HEK293 (cell line): ENCODE data around the gene BRF1.

Experiments
- CTCF ChIA-PET: fragments of 350-600 bp; formaldehyde crosslinking; extraction: SDS; loops from one replicate; lab custom pipeline; 2021; ENCODE audit warnings: antibody characterized with exemption; lab: Yijun Ruan, JAX
- POLR2A ChIA-PET: fragments of 300-600 bp; formaldehyde crosslinking; extraction: SDS; loops from one replicate; lab custom pipeline; 2020; ENCODE audit warnings: antibody characterized with exemption, inconsistent platforms; lab: Yijun Ruan, JAX
- H3K27ac ChIP-seq: fragments of 200-500 bp; sonication (Bioruptor generic); 2 replicates; pipeline ENCODE4 v1.5.1; 2014; ENCODE audit warnings: low read depth, low read length, control low read depth, inconsistent platforms; ENCODE audit errors: extremely low read depth
- H3K36me3 ChIP-seq, 2 experiments: fragments of 200-500 bp in 1 of 2; sonication (Bioruptor generic) in 1 of 2; 1 replicate in 1 of 2; 2 replicates in 1 of 2; pipeline ENCODE4 v1.5.1; 2014 to 2017; ENCODE audit warnings: inconsistent platforms in 2 of 2, low read length in 2 of 2; ENCODE audit not compliant: control insufficient read depth in 2 of 2, insufficient read depth in 1 of 2
- H3K4me1 ChIP-seq: fragments of 200-500 bp; sonication (Bioruptor generic); 2 replicates; pipeline ENCODE4 v1.5.1; 2014; ENCODE audit warnings: mild to moderate bottlenecking, low read length, inconsistent platforms; ENCODE audit not compliant: control insufficient read depth, insufficient read depth
- H3K4me3 ChIP-seq: 2 replicates; pipeline ENCODE4 v1.5.1; 2011; ENCODE audit warnings: low read depth, mild to moderate bottlenecking, control low read depth, low read length, moderate library complexity
- H3K9me3 ChIP-seq: fragments of 200-500 bp; sonication (Bioruptor generic); 2 replicates; pipeline ENCODE4 v1.5.1; 2014; ENCODE audit warnings: low read depth, low read length, inconsistent platforms; ENCODE audit not compliant: control insufficient read depth, insufficient read depth
- GFI1B ChIP-seq: fragments of 450-650 bp; formaldehyde crosslinking; IDR thresholded peaks from 2 replicates; pipeline ENCODE4 v1.5.1; 2016; ENCODE audit warnings: missing biosample characterization, missing genetic modification characterization
- HIC1 ChIP-seq: fragments of 450-650 bp; formaldehyde crosslinking; IDR thresholded peaks from 2 replicates; pipeline ENCODE4 v1.5.1; 2016; ENCODE audit warnings: missing biosample characterization, missing genetic modification characterization
- KLF10 ChIP-seq: fragments of 450-650 bp; IDR thresholded peaks from 2 replicates; pipeline ENCODE4 v1.5.1; 2018; ENCODE audit warnings: missing biosample characterization, mild to moderate bottlenecking, missing genetic modification characterization
- OVOL3 ChIP-seq: fragments of 450-650 bp; formaldehyde crosslinking; IDR thresholded peaks from 2 replicates; pipeline ENCODE4 v1.5.1; 2016; ENCODE audit warnings: missing biosample characterization, missing genetic modification characterization
- PBX3 ChIP-seq: sonication (generic); formaldehyde crosslinking; IDR thresholded peaks from 2 replicates; pipeline ENCODE4 v1.8.1; 2022; ENCODE audit warnings: mild to moderate bottlenecking, moderate library complexity, missing genetic modification reagents
- RBAK ChIP-seq: fragments of 450-650 bp; formaldehyde crosslinking; IDR thresholded peaks from 2 replicates; pipeline ENCODE4 v1.5.1; 2016; ENCODE audit warnings: missing biosample characterization, missing genetic modification characterization
- SETDB1 ChIP-seq: IDR thresholded peaks from one replicate; pipeline ENCODE4 v1.6.1; 2017; ENCODE audit warnings: mild to moderate bottlenecking, low read length, moderate library complexity, mixed read lengths; ENCODE audit not compliant: insufficient read length
- ZBTB8A ChIP-seq: fragments of 450-650 bp; formaldehyde crosslinking; IDR thresholded peaks from 2 replicates; pipeline ENCODE4 v1.5.1; 2016; ENCODE audit warnings: missing biosample characterization, missing genetic modification characterization
- ZEB2 ChIP-seq: fragments of 450-650 bp; formaldehyde crosslinking; IDR thresholded peaks from 2 replicates; pipeline ENCODE4 v1.5.1; 2016; ENCODE audit warnings: missing biosample characterization, missing genetic modification characterization
- ZFP3 ChIP-seq: fragments of 450-650 bp; formaldehyde crosslinking; IDR thresholded peaks from 2 replicates; pipeline ENCODE4 v1.5.1; 2016; ENCODE audit warnings: low read depth, missing biosample characterization, missing genetic modification characterization
- ZFP69B ChIP-seq: fragments of 450-650 bp; formaldehyde crosslinking; IDR thresholded peaks from 2 replicates; pipeline ENCODE4 v1.5.1; 2016; ENCODE audit warnings: missing biosample characterization, missing genetic modification characterization
- ZNF157 ChIP-seq: fragments of 450-650 bp; formaldehyde crosslinking; IDR thresholded peaks from 2 replicates; pipeline ENCODE4 v1.5.1; 2016; ENCODE audit warnings: missing biosample characterization, missing genetic modification characterization
- ZNF362 ChIP-seq: fragments of 450-650 bp; formaldehyde crosslinking; IDR thresholded peaks from 2 replicates; pipeline ENCODE4 v1.5.1; 2016; ENCODE audit warnings: missing biosample characterization, missing genetic modification characterization
- ZNF37A ChIP-seq: fragments of 450-650 bp; IDR thresholded peaks from 2 replicates; pipeline ENCODE4 v1.5.1; 2018; ENCODE audit warnings: missing biosample characterization, missing genetic modification characterization
- ZNF394 ChIP-seq: fragments of 450-650 bp; formaldehyde crosslinking; IDR thresholded peaks from 2 replicates; pipeline ENCODE4 v1.5.1; 2016; ENCODE audit warnings: missing biosample characterization, missing genetic modification characterization, mild to moderate bottlenecking, moderate library complexity, borderline replicate concordance
- ZNF530 ChIP-seq: fragments of 450-650 bp; formaldehyde crosslinking; IDR thresholded peaks from 2 replicates; pipeline ENCODE4 v1.5.1; 2016; ENCODE audit warnings: low read depth, missing biosample characterization, missing genetic modification characterization
- ZNF544 ChIP-seq: fragments of 450-650 bp; formaldehyde crosslinking; IDR thresholded peaks from 2 replicates; pipeline ENCODE4 v1.5.0; 2017; ENCODE audit warnings: missing biosample characterization, missing genetic modification characterization
- ZNF548 ChIP-seq: fragments of 450-650 bp; formaldehyde crosslinking; IDR thresholded peaks from 2 replicates; pipeline ENCODE4 v1.5.1; 2016; ENCODE audit warnings: missing biosample characterization, missing genetic modification characterization
- ZNF560 ChIP-seq: fragments of 450-650 bp; formaldehyde crosslinking; IDR thresholded peaks from 2 replicates; pipeline ENCODE4 v1.5.1; 2017; ENCODE audit warnings: missing biosample characterization, missing genetic modification characterization, borderline replicate concordance
- ZNF580 ChIP-seq: fragments of 450-650 bp; formaldehyde crosslinking; IDR thresholded peaks from 2 replicates; pipeline ENCODE4 v1.5.1; 2016; ENCODE audit warnings: missing biosample characterization, missing genetic modification characterization
- ZNF596 ChIP-seq: fragments of 450-650 bp; IDR thresholded peaks from 2 replicates; pipeline ENCODE4 v1.5.0; 2018; ENCODE audit warnings: missing biosample characterization, mild to moderate bottlenecking, missing genetic modification characterization, moderate library complexity
- ZNF621 ChIP-seq: fragments of 450-650 bp; formaldehyde crosslinking; IDR thresholded peaks from 2 replicates; pipeline ENCODE4 v1.5.1; 2017; ENCODE audit warnings: missing biosample characterization, missing genetic modification characterization
- ZNF626 ChIP-seq: fragments of 450-650 bp; sonication (Bioruptor Pico); formaldehyde crosslinking; IDR thresholded peaks from 2 replicates; pipeline ENCODE4 v1.5.1; 2018; ENCODE audit warnings: missing biosample characterization, missing genetic modification characterization, inconsistent platforms
- ZNF776 ChIP-seq: fragments of 450-650 bp; formaldehyde crosslinking; IDR thresholded peaks from 2 replicates; pipeline ENCODE4 v1.5.0; 2017; ENCODE audit warnings: missing biosample characterization, missing genetic modification characterization, borderline replicate concordance
- ZNF777 ChIP-seq: fragments of 450-650 bp; formaldehyde crosslinking; IDR thresholded peaks from 2 replicates; pipeline ENCODE4 v1.5.1; 2017; ENCODE audit warnings: missing biosample characterization, missing genetic modification characterization, borderline replicate concordance
- ZNF830 ChIP-seq: fragments of 450-650 bp; IDR thresholded peaks from 2 replicates; pipeline ENCODE4 v1.5.0; 2018; ENCODE audit warnings: missing biosample characterization, missing genetic modification characterization, low read depth, mild to moderate bottlenecking, moderate library complexity
- ZNF837 ChIP-seq: fragments of 450-650 bp; formaldehyde crosslinking; IDR thresholded peaks from 2 replicates; pipeline ENCODE4 v1.5.1; 2016; ENCODE audit warnings: missing biosample characterization, missing genetic modification characterization
- ZSCAN23 ChIP-seq: fragments of 450-650 bp; formaldehyde crosslinking; IDR thresholded peaks from 2 replicates; pipeline ENCODE4 v1.5.1; 2016; ENCODE audit warnings: missing biosample characterization, missing genetic modification characterization
- ZSCAN30 ChIP-seq: fragments of 450-650 bp; IDR thresholded peaks from 2 replicates; pipeline ENCODE4 v1.5.1; 2018; ENCODE audit warnings: missing biosample characterization, mild to moderate bottlenecking, missing genetic modification characterization, moderate library complexity

BRF1 gene

GRCh38 chr14:105312973-105313372 lies 12.2 kb upstream of the BRF1 start:
- ChIA-PET CTCF (no interaction called here), POLR2A (no interaction called here)
- Histone ChIP-seq H3K9me3 (no peaks in the 10 kb centered on the region), H3K4me3 (no peak overlapping the region), H3K27ac (no peak overlapping the region), H3K4me1 (peaks cover 7% of the 10 kb centered on the region), H3K36me3 (no peaks in the 10 kb centered on the region)
- TF ChIP-seq ZFP69B (tag by site-specific recombination) (no peak), ZNF362 (no peak), KLF10 (tag by site-specific recombination) (no peak), OVOL3 (no peak), PBX3 (no peak), ZNF37A (tag by site-specific recombination) (no peak), ZNF560 (tag by site-specific recombination) (no peak), ZBTB8A (tag by site-specific recombination) (no peak), ZNF544 (tag by site-specific recombination) (no peak), ZNF776 (tag by site-specific recombination) (no peak), ZNF530 (tag by site-specific recombination) (no peak)

- H3K4me1 ChIP-seq: peaks cover 7% of the 10 kb centered on the region
- no peaks in the 10 kb centered on the region for H3K36me3 ChIP-seq
- ChIA-PET POLR2A (no interaction called here), CTCF (no interaction called here)
- H3K27ac ChIP-seq: no peak overlapping the region
- no peak overlapping the region for H3K4me3 ChIP-seq
- TF ChIP-seq ZNF626 (no peak), ZFP3 (tag by site-specific recombination) (no peak), ZEB2 (tag by site-specific recombination) (no peak), PBX3 (no peak), ZNF777 (tag by site-specific recombination) (no peak), ZNF596 (tag by site-specific recombination) (no peak), GFI1B (no peak), ZNF394 (tag by site-specific recombination) (no peak), ZSCAN23 (tag by site-specific recombination) (no peak), ZNF157 (no peak)
- H3K9me3 ChIP-seq: no peaks in the 10 kb centered on the region
Observed at GRCh38 chr14:105311838-105312237, 11.0 kb upstream of the BRF1 start.

GRCh38 chr14:105309371-105309770 lies 8.6 kb upstream of the BRF1 start:
- no peak for TF ChIP-seq ZNF837 (tag by site-specific recombination)
- TF ChIP-seq ZNF830 (tag by site-specific recombination): no peak
- TF ChIP-seq ZNF548: no peak
- no peak for TF ChIP-seq HIC1 (tag by site-specific recombination)
- no peak for TF ChIP-seq SETDB1
- TF ChIP-seq RBAK (tag by site-specific recombination): no peak
- TF ChIP-seq ZNF621: no peak
- TF ChIP-seq ZNF580 (tag by site-specific recombination): no peak
- no peak for TF ChIP-seq ZSCAN30 (tag by site-specific recombination)
- no peak overlapping the region for H3K4me3 ChIP-seq
- ChIA-PET POLR2A (no interaction called here), CTCF (no interaction called here)
- H3K27ac ChIP-seq: no peak overlapping the region
- no peaks in the 10 kb centered on the region for H3K9me3 ChIP-seq
- H3K36me3 ChIP-seq: no peaks in the 10 kb centered on the region
- H3K4me1 ChIP-seq: 0 out of 2 replicates have a peak, but pooled peaks cover 2% of the 10 kb centered on the region
